Bronchial epithelial cell (primary cell): Measurements from ENCODE around the gene REEP3. TPM values are rescaled to one million over a fixed set of nuclear protein-coding genes. Genes with fewer than 3 reads are reported as not detected.

Source experiments
- DNase-seq: peaks from one replicate; pipeline ENCODE4 v3.0.0-alpha.2; 2010; ENCODE audit warnings: low read depth
- FAIRE-seq: peaks from 2 replicates; lab custom pipeline; 2011; peaks lifted over from hg19 to GRCh38; lab: Jason Lieb, UNC
- H3K27me3 ChIP-seq: 2 replicates; pipeline ENCODE4 v1.5.1; 2011; ENCODE audit warnings: low read length; ENCODE audit not compliant: control insufficient read depth, insufficient read depth
- H3K36me3 ChIP-seq: 2 replicates; pipeline ENCODE4 v1.5.1; 2011; ENCODE audit warnings: low read length; ENCODE audit not compliant: control insufficient read depth, insufficient read depth
- H3K4me3 ChIP-seq: 2 replicates; pipeline ENCODE4 v1.5.1; 2011; ENCODE audit warnings: mild to moderate bottlenecking, low read depth, low read length, control low read depth
- CTCF ChIP-seq: IDR thresholded peaks from 2 replicates; pipeline ENCODE4 v1.5.1; 2011; ENCODE audit warnings: mild to moderate bottlenecking, moderate library complexity, low read length, control low read depth, inconsistent platforms; ENCODE audit not compliant: insufficient read depth, severe bottlenecking
- total RNA-seq: library from RNA; depleted of rRNA; stranded (reverse); fragments of >200 nt; gene quantifications from 2 replicates; pipeline ENCODE4 v1.2.1, GENCODE V29; 2014

REEP3 gene
- total RNA-seq, 1 donor from 2014 or later: 52.1 TPM

- DNase-seq (peak; percentile 58), FAIRE-seq (no peak)
- Histone ChIP-seq H3K27me3 (no peaks in the 10 kb centered on the region), H3K36me3 (no peaks in the 10 kb centered on the region), H3K4me3 (no peak overlapping the region)
- TF ChIP-seq CTCF: no peak
Observed at GRCh38 chr10:63554657-63555056, 33.5 kb downstream of the REEP3 start.

GRCh38 chr10:63555330-63555729 is 34.1 kb downstream of the REEP3 start:
- no peak for FAIRE-seq

GRCh38 chr10:63558132-63558784 is 37.1 kb downstream of the REEP3 start:
- H3K36me3 ChIP-seq: no peaks in the 10 kb centered on the region
- no peaks in the 10 kb centered on the region for H3K27me3 ChIP-seq
- no peak overlapping the region for H3K4me3 ChIP-seq
- TF ChIP-seq CTCF: no peak
- FAIRE-seq (no peak), DNase-seq (no peak)

More at GRCh38 chr10:63555330-63555729, 34.1 kb downstream of the REEP3 start:
- no peak for DNase-seq
- Histone ChIP-seq H3K36me3 (no peaks in the 10 kb centered on the region), H3K4me3 (no peak overlapping the region), H3K27me3 (no peaks in the 10 kb centered on the region)
- TF ChIP-seq CTCF: no peak

- TF ChIP-seq CTCF: no peak
- FAIRE-seq (no peak), DNase-seq (no peak)
- Histone ChIP-seq H3K4me3 (no peak overlapping the region), H3K36me3 (no peaks in the 10 kb centered on the region), H3K27me3 (no peaks in the 10 kb centered on the region)
Observed at GRCh38 chr10:63561341-63561740, 40.1 kb downstream of the REEP3 start.

- no peak for TF ChIP-seq CTCF
Observed at GRCh38 chr10:63562391-63562790, 41.2 kb downstream of the REEP3 start.

GRCh38 chr10:63562857-63563256 is 41.7 kb downstream of the REEP3 start:
- DNase-seq (no peak), FAIRE-seq (no peak)
- no peaks in the 10 kb centered on the region for H3K36me3 ChIP-seq
- H3K4me3 ChIP-seq: no peak overlapping the region
- no peak for TF ChIP-seq CTCF
- no peaks in the 10 kb centered on the region for H3K27me3 ChIP-seq

More at GRCh38 chr10:63562391-63562790, 41.2 kb downstream of the REEP3 start:
- FAIRE-seq (no peak), DNase-seq (no peak)
- no peaks in the 10 kb centered on the region for H3K27me3 ChIP-seq
- no peaks in the 10 kb centered on the region for H3K36me3 ChIP-seq
- no peak overlapping the region for H3K4me3 ChIP-seq
